ENCODE results near the gene CACNA1B. TPM values are rescaled to one million over a fixed set of nuclear protein-coding genes. Genes with fewer than 3 reads are reported as not detected.

Gene CACNA1B
- total RNA-seq, 1 experiment from 2014 or later, result 0.34 TPM

GRCh38 chr9:137873858-137874362, 3.7 kb upstream of the CACNA1B start:
- TF ChIP-seq, protein P1, sequence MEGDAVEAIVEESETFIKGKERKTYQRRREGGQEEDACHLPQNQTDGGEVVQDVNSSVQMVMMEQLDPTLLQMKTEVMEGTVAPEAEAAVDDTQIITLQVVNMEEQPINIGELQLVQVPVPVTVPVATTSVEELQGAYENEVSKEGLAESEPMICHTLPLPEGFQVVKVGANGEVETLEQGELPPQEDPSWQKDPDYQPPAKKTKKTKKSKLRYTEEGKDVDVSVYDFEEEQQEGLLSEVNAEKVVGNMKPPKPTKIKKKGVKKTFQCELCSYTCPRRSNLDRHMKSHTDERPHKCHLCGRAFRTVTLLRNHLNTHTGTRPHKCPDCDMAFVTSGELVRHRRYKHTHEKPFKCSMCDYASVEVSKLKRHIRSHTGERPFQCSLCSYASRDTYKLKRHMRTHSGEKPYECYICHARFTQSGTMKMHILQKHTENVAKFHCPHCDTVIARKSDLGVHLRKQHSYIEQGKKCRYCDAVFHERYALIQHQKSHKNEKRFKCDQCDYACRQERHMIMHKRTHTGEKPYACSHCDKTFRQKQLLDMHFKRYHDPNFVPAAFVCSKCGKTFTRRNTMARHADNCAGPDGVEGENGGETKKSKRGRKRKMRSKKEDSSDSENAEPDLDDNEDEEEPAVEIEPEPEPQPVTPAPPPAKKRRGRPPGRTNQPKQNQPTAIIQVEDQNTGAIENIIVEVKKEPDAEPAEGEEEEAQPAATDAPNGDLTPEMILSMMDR (conservative IDR thresholded peaks at IDR 0.05; ENCODE audit: low read depth, low read length), result no peak
- no peak for TF ChIP-seq EZH2 (IDR thresholded peaks at IDR 0.05; ENCODE audit: borderline replicate concordance, low read depth, low read length, poor library complexity, severe bottlenecking)
- intact Hi-C loops (cut with micrococcal nuclease; ENCODE audit: unreplicated experiment), result no loop called here
- ChIA-PET POLR2A (ENCODE audit: low non-redundant PET) (no interaction called here), CTCF (no interaction called here)
- Histone ChIP-seq H3K9me3 (ENCODE audit: low read depth, low read length, poor library complexity, severe bottlenecking) (no peaks in the 10 kb centered on the region), H3K27me3 (replicated peaks; ENCODE audit: insufficient read depth, low read depth, low read length, poor library complexity) (peaks cover 23% of the 10 kb centered on the region), H3K27ac (ENCODE audit: low read depth, low read length, poor library complexity, severe bottlenecking) (no peak overlapping the region), H3K4me1 (ENCODE audit: insufficient read depth, low read length, poor library complexity, severe bottlenecking) (no peaks in the 10 kb centered on the region), H3K4me3 (ENCODE audit: low read depth, low read length, poor library complexity, severe bottlenecking) (no peak overlapping the region), H3K36me3 (ENCODE audit: insufficient read depth, low read length, poor library complexity, severe bottlenecking) (no peaks in the 10 kb centered on the region)
- no peak for DNase-seq (ENCODE audit: low spot score)
- BruUV-seq (replicated peaks), result no TSS peak

DNA sequence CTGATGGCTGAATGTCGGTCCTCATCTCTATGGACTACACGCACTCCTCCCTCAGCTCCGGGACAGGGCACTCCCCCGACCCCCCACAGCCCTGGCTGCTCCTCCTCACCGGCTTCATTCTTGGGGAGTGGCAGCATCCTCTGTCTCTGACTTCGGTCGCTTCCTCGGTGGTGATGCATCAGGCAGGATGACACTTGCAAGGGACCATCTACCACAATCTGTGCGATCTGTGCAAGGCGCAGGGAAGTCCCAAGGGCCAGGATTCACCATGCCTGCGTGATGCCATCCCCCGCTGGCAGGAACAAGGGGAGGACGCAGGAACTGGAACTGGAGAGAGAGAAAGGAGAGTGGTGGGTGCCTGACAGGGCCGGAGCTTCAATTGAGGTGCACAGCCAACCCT, 2.2 kb upstream of the CACNA1B start:
- Histone ChIP-seq H3K4me1 (ENCODE audit: insufficient read depth, low read length, poor library complexity, severe bottlenecking) (no peaks in the 10 kb centered on the region), H3K36me3 (ENCODE audit: insufficient read depth, low read length, poor library complexity, severe bottlenecking) (no peaks in the 10 kb centered on the region), H3K27ac (ENCODE audit: low read depth, low read length, poor library complexity, severe bottlenecking) (no peak overlapping the region), H3K4me3 (ENCODE audit: low read depth, low read length, poor library complexity, severe bottlenecking) (no peak overlapping the region), H3K9me3 (ENCODE audit: low read depth, low read length, poor library complexity, severe bottlenecking) (no peaks in the 10 kb centered on the region), H3K27me3 (replicated peaks; ENCODE audit: insufficient read depth, low read depth, low read length, poor library complexity) (peaks cover 23% of the 10 kb centered on the region)
- ChIA-PET CTCF (no interaction called here), POLR2A (ENCODE audit: low non-redundant PET) (no interaction called here)
- no peak for DNase-seq (ENCODE audit: low spot score)
- BruUV-seq (replicated peaks), result no TSS peak
- no peak for TF ChIP-seq EZH2 (IDR thresholded peaks at IDR 0.05; ENCODE audit: borderline replicate concordance, low read depth, low read length, poor library complexity, severe bottlenecking)
- TF ChIP-seq, protein P1 (conservative IDR thresholded peaks at IDR 0.05; ENCODE audit: low read depth, low read length), result no peak
- intact Hi-C loops (cut with micrococcal nuclease; ENCODE audit: unreplicated experiment), result no loop called here

GRCh38 chr9:137875846-137876245, 1.7 kb upstream of the CACNA1B start:
- H3K9me3 ChIP-seq (ENCODE audit: low read depth, low read length, poor library complexity, severe bottlenecking), result no peaks in the 10 kb centered on the region
- no peak for DNase-seq (ENCODE audit: low spot score)

More at GRCh38 chr9:137875846-137876245, 1.7 kb upstream of the CACNA1B start:
- H3K4me1 ChIP-seq (ENCODE audit: insufficient read depth, low read length, poor library complexity, severe bottlenecking), result no peaks in the 10 kb centered on the region
- ChIA-PET POLR2A (ENCODE audit: low non-redundant PET) (no interaction called here), CTCF (no interaction called here)
- H3K36me3 ChIP-seq (ENCODE audit: insufficient read depth, low read length, poor library complexity, severe bottlenecking), result no peaks in the 10 kb centered on the region
- BruUV-seq (replicated peaks), result no TSS peak
- no peak overlapping the region for H3K4me3 ChIP-seq (ENCODE audit: low read depth, low read length, poor library complexity, severe bottlenecking)
- TF ChIP-seq, protein P1 (conservative IDR thresholded peaks at IDR 0.05; ENCODE audit: low read depth, low read length), result no peak
- TF ChIP-seq EZH2 (IDR thresholded peaks at IDR 0.05; ENCODE audit: borderline replicate concordance, low read depth, low read length, poor library complexity, severe bottlenecking), result no peak
- H3K27ac ChIP-seq (ENCODE audit: low read depth, low read length, poor library complexity, severe bottlenecking), result no peak overlapping the region
- intact Hi-C loops (cut with micrococcal nuclease; ENCODE audit: unreplicated experiment), result no loop called here
- peaks cover 23% of the 10 kb centered on the region for H3K27me3 ChIP-seq (replicated peaks; ENCODE audit: insufficient read depth, low read depth, low read length, poor library complexity)
